Neutrophil (primary cell): ENCODE results near the gene KIZ.

Experiments
- H3K27ac ChIP-seq: fragments of 200-600 bp; sonication (generic); 2 replicates; pipeline ENCODE4 v1.5.1; 2016; ENCODE audit warnings: mild to moderate bottlenecking, moderate library complexity
- H3K27me3 ChIP-seq: fragments of 200-600 bp; sonication (generic); 2 replicates; pipeline ENCODE4 v1.6.0; 2016; ENCODE audit warnings: mild to moderate bottlenecking
- H3K36me3 ChIP-seq: fragments of 200-600 bp; sonication (generic); 2 replicates; pipeline ENCODE4 v1.5.1; 2017
- H3K4me1 ChIP-seq, 2 experiments: fragments of 200-600 bp in 1 of 2; sonication (generic) in 1 of 2; 1 replicate in 1 of 2; 2 replicates in 1 of 2; pipeline versions ENCODE4 v1.5.1 to v1.6.1; 2013 to 2016; ENCODE audit warnings: low read depth in 1 of 2, low read length in 1 of 2, mild to moderate bottlenecking in 1 of 2, moderate library complexity in 1 of 2; ENCODE audit not compliant: control insufficient read depth in 1 of 2, insufficient read depth in 1 of 2
- H3K4me3 ChIP-seq, 2 experiments: fragments of 200-600 bp in 1 of 2; sonication (generic) in 1 of 2; 1 replicate in 1 of 2; 2 replicates in 1 of 2; pipeline ENCODE4 v1.5.1; 2013 to 2016; ENCODE audit warnings: low read depth in 1 of 2, low read length in 1 of 2, mild to moderate bottlenecking in 1 of 2, moderate library complexity in 1 of 2
- H3K9me3 ChIP-seq: fragments of 200-600 bp; sonication (generic); 2 replicates; pipeline ENCODE4 v1.5.1; 2016
- TF ChIP-seq, protein P1 (sequence below): fragments of 200-600 bp; sonication (generic); IDR thresholded peaks from 2 replicates; pipeline ENCODE4 v1.5.1; 2016; ENCODE audit warnings: antibody characterized with exemption

Gene KIZ

GRCh38 chr20:21259346-21259745, 133.5 kb downstream of the KIZ start:
- Histone ChIP-seq H3K4me1 (no peaks in the 10 kb centered on the region), H3K9me3 (no peaks in the 10 kb centered on the region), H3K27me3 (no peaks in the 10 kb centered on the region), H3K4me3 (no peak overlapping the region), H3K27ac (no peak overlapping the region), H3K36me3 (no peaks in the 10 kb centered on the region)
- TF ChIP-seq, protein P1, sequence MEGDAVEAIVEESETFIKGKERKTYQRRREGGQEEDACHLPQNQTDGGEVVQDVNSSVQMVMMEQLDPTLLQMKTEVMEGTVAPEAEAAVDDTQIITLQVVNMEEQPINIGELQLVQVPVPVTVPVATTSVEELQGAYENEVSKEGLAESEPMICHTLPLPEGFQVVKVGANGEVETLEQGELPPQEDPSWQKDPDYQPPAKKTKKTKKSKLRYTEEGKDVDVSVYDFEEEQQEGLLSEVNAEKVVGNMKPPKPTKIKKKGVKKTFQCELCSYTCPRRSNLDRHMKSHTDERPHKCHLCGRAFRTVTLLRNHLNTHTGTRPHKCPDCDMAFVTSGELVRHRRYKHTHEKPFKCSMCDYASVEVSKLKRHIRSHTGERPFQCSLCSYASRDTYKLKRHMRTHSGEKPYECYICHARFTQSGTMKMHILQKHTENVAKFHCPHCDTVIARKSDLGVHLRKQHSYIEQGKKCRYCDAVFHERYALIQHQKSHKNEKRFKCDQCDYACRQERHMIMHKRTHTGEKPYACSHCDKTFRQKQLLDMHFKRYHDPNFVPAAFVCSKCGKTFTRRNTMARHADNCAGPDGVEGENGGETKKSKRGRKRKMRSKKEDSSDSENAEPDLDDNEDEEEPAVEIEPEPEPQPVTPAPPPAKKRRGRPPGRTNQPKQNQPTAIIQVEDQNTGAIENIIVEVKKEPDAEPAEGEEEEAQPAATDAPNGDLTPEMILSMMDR, result no peak

DNA sequence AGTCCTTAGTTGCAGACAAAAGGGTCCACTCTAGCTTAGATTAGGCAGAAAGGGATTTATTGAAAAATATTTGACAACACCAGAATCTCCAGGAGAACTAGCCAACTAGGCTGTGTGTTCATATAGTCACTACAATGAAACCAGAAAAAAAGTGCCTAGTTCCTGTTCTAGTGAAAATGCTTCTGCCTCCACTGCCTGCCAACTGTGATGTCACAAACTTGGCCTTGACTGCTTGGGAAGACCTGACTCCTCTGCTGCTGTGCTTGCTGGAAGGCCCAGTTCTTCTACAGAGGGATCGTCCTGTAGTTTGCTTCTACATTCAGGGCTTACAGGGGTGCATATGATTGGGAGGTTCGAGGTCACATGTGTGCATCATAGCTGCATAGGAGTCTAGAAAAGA, 136.9 kb downstream of the KIZ start:
- H3K27me3 ChIP-seq, result no peaks in the 10 kb centered on the region
- no peak overlapping the region for H3K4me3 ChIP-seq
- H3K9me3 ChIP-seq, result no peaks in the 10 kb centered on the region
- no peak overlapping the region for H3K27ac ChIP-seq
- no peaks in the 10 kb centered on the region for H3K4me1 ChIP-seq
- TF ChIP-seq, protein P1, result no peak
- no peaks in the 10 kb centered on the region for H3K36me3 ChIP-seq

- no peak overlapping the region for H3K4me3 ChIP-seq
- H3K27ac ChIP-seq, result no peak overlapping the region
- H3K9me3 ChIP-seq, result no peaks in the 10 kb centered on the region
- H3K4me1 ChIP-seq, result no peaks in the 10 kb centered on the region
- TF ChIP-seq, protein P1, result no peak
- H3K27me3 ChIP-seq, result peaks cover 21% of the 10 kb centered on the region
- H3K36me3 ChIP-seq, result no peaks in the 10 kb centered on the region
Measured at GRCh38 chr20:21265261-21266190, 139.6 kb downstream of the KIZ start.

DNA sequence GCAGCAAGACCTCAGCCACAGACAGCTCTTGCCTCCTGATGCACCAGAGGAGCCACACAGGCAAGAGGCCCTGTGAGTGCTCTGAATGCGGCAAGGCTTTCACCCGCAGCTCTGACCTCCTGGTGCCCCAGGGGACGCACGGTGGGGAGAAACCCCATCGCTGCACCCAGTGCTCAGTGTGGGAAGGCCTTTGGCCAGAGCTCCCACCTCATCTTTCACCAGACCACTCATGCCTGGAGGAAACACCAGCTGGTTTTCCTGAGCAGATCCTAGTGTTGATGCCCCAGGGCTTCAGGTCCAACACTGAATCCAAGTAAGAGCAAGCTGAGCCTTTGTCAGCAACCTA, 140.3 kb downstream of the KIZ start:
- H3K27ac ChIP-seq, result no peak overlapping the region
- no peak overlapping the region for H3K4me3 ChIP-seq
- H3K4me1 ChIP-seq, result no peaks in the 10 kb centered on the region
- TF ChIP-seq, protein P1, result no peak
- no peaks in the 10 kb centered on the region for H3K36me3 ChIP-seq
- H3K9me3 ChIP-seq, result no peaks in the 10 kb centered on the region
- H3K27me3 ChIP-seq, result peaks cover 21% of the 10 kb centered on the region

GRCh38 chr20:21269772-21270171, 143.9 kb downstream of the KIZ start:
- Histone ChIP-seq H3K4me3 (no peak overlapping the region), H3K9me3 (no peaks in the 10 kb centered on the region), H3K27ac (no peak overlapping the region), H3K4me1 (no peaks in the 10 kb centered on the region), H3K36me3 (no peaks in the 10 kb centered on the region), H3K27me3 (peaks cover 42% of the 10 kb centered on the region)
- TF ChIP-seq, protein P1, result no peak
